Activated T-helper 17 cell treated with anti-CD3 and anti-CD28 coated beads, Interleukin-2, amount 50 U/mL, for 72 hours (primary cell): ENCODE results near the gene ATP8B3. TPM values are rescaled to one million over a fixed set of nuclear protein-coding genes. Genes with fewer than 3 reads are reported as not detected.
A peak's percentile ranks its signal among the peaks of the same experiment; 100 is the strongest.

Experiments used
- ATAC-seq: fragments of 150-1000 bp; cut with Tn5 transposase; replicated peaks from 2 replicates; pipeline ENCODE4 v1.10.0; 2021; ENCODE audit warnings: mild to moderate bottlenecking, moderate library complexity
- H3K27ac Mint-ChIP-seq: one replicate; pipeline ENCODE4 v1.8.0; 2022; ENCODE audit warnings: mixed read lengths
- H3K27me3 Mint-ChIP-seq: one replicate; pipeline ENCODE4 v1.8.0; 2022; ENCODE audit warnings: mixed read lengths
- H3K36me3 Mint-ChIP-seq: one replicate; pipeline ENCODE4 v1.8.0; 2022; ENCODE audit warnings: low read depth, mild to moderate bottlenecking, mixed read lengths
- H3K4me1 Mint-ChIP-seq: one replicate; pipeline ENCODE4 v1.8.0; 2022; ENCODE audit warnings: mixed read lengths
- H3K4me3 Mint-ChIP-seq: one replicate; pipeline ENCODE4 v1.8.0; 2022; ENCODE audit warnings: mild to moderate bottlenecking, mixed read lengths
- H3K9me3 Mint-ChIP-seq: one replicate; pipeline ENCODE4 v1.8.0; 2022; ENCODE audit warnings: mixed read lengths
- total RNA-seq, 2 donors: library from RNA; stranded (reverse); gene quantifications; one replicate each; pipeline ENCODE4 v1.2.3, GENCODE V29; 2022

The ATP8B3 gene
- total RNA-seq, 2 donors from 2014 or later: 10.1 to 44.8 TPM

DNA sequence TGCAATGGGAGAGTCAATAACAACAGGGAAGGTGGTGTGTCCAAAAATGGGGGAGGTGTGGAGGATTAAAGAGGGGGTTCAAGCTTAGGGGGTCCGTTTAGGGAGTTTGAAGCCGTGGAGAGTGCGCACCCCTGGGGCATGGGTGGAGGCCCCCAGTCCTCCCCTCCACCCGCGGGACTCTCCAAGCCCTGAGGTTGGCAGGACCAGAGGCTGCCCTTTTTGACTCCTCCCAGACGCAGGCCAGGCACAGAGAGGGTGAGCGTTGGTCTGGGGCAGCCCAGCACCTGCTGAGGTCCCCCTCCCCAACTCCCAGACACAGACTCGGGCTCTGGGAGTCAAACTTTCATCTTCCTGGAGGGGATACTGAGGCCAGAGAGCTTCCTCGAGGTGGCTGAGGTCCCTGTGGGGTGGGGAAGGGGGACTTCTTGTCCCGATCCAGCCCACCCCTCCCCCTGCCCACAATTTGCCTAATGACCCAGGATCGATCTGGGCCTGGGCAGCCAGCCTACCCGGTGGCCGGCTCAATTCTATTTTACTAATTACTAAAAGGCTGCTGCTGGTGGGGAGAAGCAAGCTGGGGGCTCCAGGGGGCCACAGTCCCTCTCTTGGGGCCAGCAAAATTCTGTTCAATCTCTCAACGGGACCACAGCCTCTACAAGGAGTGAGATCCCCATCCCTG is 61.6 kb downstream of the ATP8B3 start:
- Mint-ChIP-seq H3K4me1 (peaks cover 8% of the 10 kb centered on the region), H3K27me3 (peaks cover 26% of the 10 kb centered on the region), H3K9me3 (no peaks in the 10 kb centered on the region), H3K36me3 (no peaks in the 10 kb centered on the region), H3K4me3 (peak overlapping the region; percentile 17), H3K27ac (no peak overlapping the region)
- ATAC-seq: no peak

DNA sequence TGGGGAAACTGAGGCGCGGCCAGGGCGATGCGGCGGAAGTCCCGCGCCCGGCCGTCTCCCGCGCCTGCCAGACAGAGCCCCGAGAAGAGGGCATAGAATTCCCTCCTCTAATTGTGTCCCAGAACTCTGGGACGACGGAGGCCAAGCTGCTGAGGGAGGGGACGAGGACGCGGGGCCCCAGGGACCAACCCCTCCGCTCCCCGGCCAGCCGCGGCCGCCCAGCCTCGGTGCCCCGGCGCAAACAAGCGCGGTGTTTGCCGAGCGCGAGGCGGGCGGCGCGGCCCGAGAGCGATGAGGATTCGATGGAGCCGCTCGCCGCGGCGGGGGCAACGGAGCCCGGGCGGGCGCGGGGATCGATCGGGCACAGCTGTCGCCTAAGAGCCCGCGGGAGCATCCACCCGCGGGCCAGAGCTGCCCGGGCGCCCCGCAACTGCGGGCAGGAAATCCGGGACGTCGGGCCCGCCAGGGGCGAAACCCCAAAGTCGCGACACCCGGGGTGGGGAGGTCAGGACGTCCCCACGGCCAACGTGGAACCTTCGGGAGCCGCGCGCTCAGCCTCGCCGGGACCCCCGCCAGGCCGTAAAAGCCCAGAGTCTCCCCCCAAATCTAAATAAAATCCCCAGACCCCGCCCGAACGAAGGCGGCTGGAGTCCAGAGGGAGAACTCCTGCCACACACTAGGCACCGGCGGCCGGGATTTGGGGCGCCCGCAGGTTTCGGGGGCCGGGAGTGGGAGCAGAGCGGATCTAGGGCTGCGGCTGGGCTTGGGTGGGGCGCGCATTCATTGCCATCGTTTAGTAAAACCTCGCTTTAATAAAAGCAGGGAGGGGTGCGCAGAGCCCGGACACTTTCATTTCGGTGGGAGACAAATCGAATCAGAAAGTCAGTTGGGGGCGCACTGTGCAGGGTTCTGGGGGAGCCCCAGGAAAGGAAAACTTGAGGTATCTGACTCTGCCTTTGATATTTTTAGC is 62.4 kb downstream of the ATP8B3 start:
- peaks cover 6% of the 10 kb centered on the region for H3K4me1 Mint-ChIP-seq
- ATAC-seq: no peak
- peak overlapping the region; percentile 17 for H3K4me3 Mint-ChIP-seq
- no peaks in the 10 kb centered on the region for H3K36me3 Mint-ChIP-seq
- H3K9me3 Mint-ChIP-seq: no peaks in the 10 kb centered on the region
- H3K27me3 Mint-ChIP-seq: peaks cover 25% of the 10 kb centered on the region
- H3K27ac Mint-ChIP-seq: no peak overlapping the region

GRCh38 chr19:1748873-1749341 is 63.2 kb downstream of the ATP8B3 start:
- Mint-ChIP-seq H3K27me3 (peaks cover 25% of the 10 kb centered on the region), H3K36me3 (no peaks in the 10 kb centered on the region), H3K27ac (no peak overlapping the region), H3K9me3 (no peaks in the 10 kb centered on the region), H3K4me1 (peaks cover 6% of the 10 kb centered on the region), H3K4me3 (no peak overlapping the region)
- ATAC-seq: no peak

GRCh38 chr19:1748115-1748872 is 63.8 kb downstream of the ATP8B3 start:
- peak; percentile 10 for ATAC-seq
- no peaks in the 10 kb centered on the region for H3K36me3 Mint-ChIP-seq
- H3K4me3 Mint-ChIP-seq: peak overlapping the region; percentile 50
- H3K4me1 Mint-ChIP-seq: peaks cover 6% of the 10 kb centered on the region
- H3K27me3 Mint-ChIP-seq: peaks cover 25% of the 10 kb centered on the region
- no peak overlapping the region for H3K27ac Mint-ChIP-seq
- no peaks in the 10 kb centered on the region for H3K9me3 Mint-ChIP-seq

DNA sequence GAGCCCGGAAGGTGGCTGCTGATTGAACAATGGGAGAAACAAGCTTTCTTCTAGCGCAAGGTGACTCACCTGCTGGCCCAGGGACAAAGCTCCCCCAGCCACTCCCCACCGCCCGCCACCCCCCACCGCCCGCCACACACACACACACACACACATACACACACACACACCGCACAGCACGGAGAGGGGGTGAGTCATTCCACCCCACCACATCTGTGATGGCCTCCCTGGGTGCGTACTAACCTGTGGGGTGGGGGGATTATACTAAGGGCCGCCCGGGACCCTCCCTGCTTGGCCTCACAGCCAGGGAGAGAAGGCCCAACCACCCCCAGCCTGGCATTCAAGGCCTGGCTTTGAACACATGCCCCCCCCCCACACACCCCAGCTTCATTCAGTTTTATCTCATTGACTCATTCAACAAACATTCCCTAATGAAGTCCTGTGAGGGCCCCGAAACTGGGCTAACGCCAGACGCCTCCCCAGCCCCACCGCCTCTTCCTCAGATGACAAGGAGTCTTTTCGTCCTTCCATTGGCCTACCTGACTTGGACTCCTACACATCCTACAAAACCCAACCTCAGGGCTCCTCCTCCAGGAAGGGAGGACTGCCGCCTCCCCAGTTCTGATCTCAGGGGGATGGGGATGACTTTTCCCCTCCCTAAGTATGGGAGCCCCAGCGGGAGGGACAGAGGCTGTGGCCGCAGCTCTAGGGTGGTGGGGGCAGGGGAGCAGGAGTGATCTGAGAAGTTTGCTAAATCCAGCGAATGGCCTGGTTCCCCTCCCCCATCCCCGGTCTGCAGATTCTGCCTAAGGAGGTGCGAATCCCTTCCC is 64.6 kb downstream of the ATP8B3 start:
- Mint-ChIP-seq H3K4me3 (peak overlapping the region; percentile 50), H3K4me1 (peaks cover 6% of the 10 kb centered on the region), H3K9me3 (no peaks in the 10 kb centered on the region), H3K27ac (no peak overlapping the region), H3K27me3 (peaks cover 21% of the 10 kb centered on the region), H3K36me3 (no peaks in the 10 kb centered on the region)
- ATAC-seq: peak; percentile 75

- no peaks in the 10 kb centered on the region for H3K36me3 Mint-ChIP-seq
- peaks cover 6% of the 10 kb centered on the region for H3K4me1 Mint-ChIP-seq
- peak; percentile 33 for ATAC-seq
- H3K9me3 Mint-ChIP-seq: no peaks in the 10 kb centered on the region
- no peak overlapping the region for H3K4me3 Mint-ChIP-seq
- peaks cover 20% of the 10 kb centered on the region for H3K27me3 Mint-ChIP-seq
- H3K27ac Mint-ChIP-seq: no peak overlapping the region
Measured at GRCh38 chr19:1746401-1747284, 65.4 kb downstream of the ATP8B3 start.

- no peaks in the 10 kb centered on the region for H3K9me3 Mint-ChIP-seq
- H3K4me3 Mint-ChIP-seq: no peak overlapping the region
- no peak overlapping the region for H3K27ac Mint-ChIP-seq
Measured at GRCh38 chr19:1745589-1746031, 66.5 kb downstream of the ATP8B3 start.

GRCh38 chr19:1744822-1745563 is 67.1 kb downstream of the ATP8B3 start:
- Mint-ChIP-seq H3K27me3 (peaks cover 13% of the 10 kb centered on the region), H3K4me1 (peaks cover 6% of the 10 kb centered on the region), H3K27ac (no peak overlapping the region), H3K4me3 (no peak overlapping the region), H3K36me3 (no peaks in the 10 kb centered on the region), H3K9me3 (no peaks in the 10 kb centered on the region)
- no peak for ATAC-seq

More at GRCh38 chr19:1745589-1746031, 66.5 kb downstream of the ATP8B3 start:
- H3K4me1 Mint-ChIP-seq: peaks cover 6% of the 10 kb centered on the region
- ATAC-seq: no peak
- H3K27me3 Mint-ChIP-seq: peaks cover 17% of the 10 kb centered on the region
- no peaks in the 10 kb centered on the region for H3K36me3 Mint-ChIP-seq

GRCh38 chr19:1744133-1744665 is 67.9 kb downstream of the ATP8B3 start:
- no peak for ATAC-seq
- Mint-ChIP-seq H3K27me3 (peaks cover 12% of the 10 kb centered on the region), H3K4me1 (peaks cover 6% of the 10 kb centered on the region), H3K27ac (no peak overlapping the region), H3K36me3 (no peaks in the 10 kb centered on the region), H3K9me3 (no peaks in the 10 kb centered on the region), H3K4me3 (no peak overlapping the region)

- peaks cover 12% of the 10 kb centered on the region for H3K27me3 Mint-ChIP-seq
- peaks cover 6% of the 10 kb centered on the region for H3K4me1 Mint-ChIP-seq
- no peak for ATAC-seq
Measured at GRCh38 chr19:1742989-1743696, 68.9 kb downstream of the ATP8B3 start.

DNA sequence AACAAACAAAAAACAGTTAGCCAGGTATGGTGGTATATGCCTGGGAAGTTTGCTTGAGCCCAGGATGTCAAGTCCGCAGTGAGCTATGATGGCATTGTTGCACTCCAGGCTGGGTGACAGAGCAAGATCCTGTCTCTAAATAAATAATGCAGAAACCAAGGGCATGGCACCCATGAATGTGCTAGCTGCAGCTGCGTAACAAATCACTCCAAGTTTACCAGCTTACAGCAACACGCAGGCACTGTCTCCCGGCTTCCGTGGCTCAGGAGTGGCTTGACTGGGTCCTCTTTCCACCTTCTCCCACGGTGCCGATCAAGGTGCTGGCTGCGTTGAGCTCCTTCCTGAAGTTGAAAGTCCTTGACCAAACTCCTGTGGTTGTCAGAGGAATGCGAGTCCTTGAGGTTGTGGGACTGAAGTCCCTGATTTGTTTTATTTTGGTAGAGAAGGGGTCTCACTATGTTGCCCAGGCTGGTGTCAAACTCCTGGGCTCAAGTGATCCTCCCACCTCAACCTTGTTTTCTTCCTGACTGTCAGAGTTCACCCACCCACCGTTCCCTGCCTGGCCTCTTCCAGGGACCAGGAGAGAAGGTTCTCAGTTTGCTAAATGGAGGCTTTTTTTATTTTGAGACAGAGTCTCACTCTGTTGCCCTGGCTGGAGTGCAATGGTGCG is 72.0 kb downstream of the ATP8B3 start:
- no peaks in the 10 kb centered on the region for H3K36me3 Mint-ChIP-seq
- H3K4me3 Mint-ChIP-seq: no peak overlapping the region
- no peaks in the 10 kb centered on the region for H3K4me1 Mint-ChIP-seq
- no peak overlapping the region for H3K27ac Mint-ChIP-seq
- peaks cover 4% of the 10 kb centered on the region for H3K27me3 Mint-ChIP-seq
- H3K9me3 Mint-ChIP-seq: no peaks in the 10 kb centered on the region
- no peak for ATAC-seq

More at GRCh38 chr19:1742989-1743696, 68.9 kb downstream of the ATP8B3 start:
- Mint-ChIP-seq H3K4me3 (no peak overlapping the region), H3K27ac (no peak overlapping the region), H3K36me3 (no peaks in the 10 kb centered on the region), H3K9me3 (no peaks in the 10 kb centered on the region)
